ENCODE results near the gene HM13. TPM values are rescaled to one million over a fixed set of nuclear protein-coding genes. Genes with fewer than 3 reads are reported as not detected.
A peak's percentile ranks its signal among the peaks of the same experiment; 100 is the strongest.

Gene HM13
- total and polyA plus RNA-seq, 2 of the 13 experiments (the other 11 are each of a cell fraction or from before 2014, with no cell fraction given), result 118 to 243 TPM

DNA sequence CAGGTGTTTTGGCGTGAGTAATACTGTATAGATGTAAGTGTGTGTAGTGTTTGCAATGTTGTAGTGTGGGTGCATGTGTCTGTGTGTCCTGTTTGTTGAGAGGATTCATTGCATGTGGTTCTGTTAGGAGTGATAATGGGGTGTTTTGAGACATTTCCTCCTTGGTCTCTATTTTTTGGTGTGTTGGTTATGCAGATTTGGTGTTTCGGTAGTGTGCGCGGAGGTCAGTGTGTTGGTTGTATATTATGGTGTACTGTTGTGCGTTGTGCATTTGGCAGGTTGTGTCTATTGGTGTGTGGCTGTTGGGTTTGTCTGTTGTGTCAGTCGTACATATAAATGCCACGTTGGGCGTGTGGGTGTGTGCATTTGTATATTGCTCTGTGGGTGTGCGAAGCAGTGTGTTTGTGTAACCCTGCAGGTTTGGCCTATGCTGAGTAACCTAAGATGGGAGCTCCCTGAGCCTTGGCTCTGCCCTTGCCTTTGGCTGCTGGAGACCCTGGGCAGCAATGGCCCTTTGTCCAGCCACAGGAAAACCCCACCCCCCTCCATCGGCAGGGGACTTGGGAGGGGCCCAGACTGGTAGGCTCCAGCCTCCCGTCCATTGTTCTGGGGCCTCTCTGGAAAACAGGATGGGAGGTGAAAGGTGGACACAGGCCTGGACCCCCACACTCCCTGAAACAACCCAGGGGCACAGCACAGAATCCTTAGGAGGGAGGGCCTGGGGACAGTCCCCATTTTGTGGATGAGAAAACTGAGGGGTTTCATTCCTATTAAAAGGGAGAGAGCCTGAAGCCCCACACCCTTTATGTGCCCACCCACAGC is 80.5 kb downstream of the HM13 start (continued):
- TF ChIP-seq, protein P1, sequence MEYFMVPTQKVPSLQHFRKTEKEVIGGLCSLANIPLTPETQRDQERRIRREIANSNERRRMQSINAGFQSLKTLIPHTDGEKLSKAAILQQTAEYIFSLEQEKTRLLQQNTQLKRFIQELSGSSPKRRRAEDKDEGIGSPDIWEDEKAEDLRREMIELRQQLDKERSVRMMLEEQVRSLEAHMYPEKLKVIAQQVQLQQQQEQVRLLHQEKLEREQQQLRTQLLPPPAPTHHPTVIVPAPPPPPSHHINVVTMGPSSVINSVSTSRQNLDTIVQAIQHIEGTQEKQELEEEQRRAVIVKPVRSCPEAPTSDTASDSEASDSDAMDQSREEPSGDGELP (IDR thresholded peaks at IDR 0.05; ENCODE audit: borderline replicate concordance, low read depth), result peak; percentile 76; the same call in 1 of the 2 replicates
- TF ChIP-seq, protein P2, sequence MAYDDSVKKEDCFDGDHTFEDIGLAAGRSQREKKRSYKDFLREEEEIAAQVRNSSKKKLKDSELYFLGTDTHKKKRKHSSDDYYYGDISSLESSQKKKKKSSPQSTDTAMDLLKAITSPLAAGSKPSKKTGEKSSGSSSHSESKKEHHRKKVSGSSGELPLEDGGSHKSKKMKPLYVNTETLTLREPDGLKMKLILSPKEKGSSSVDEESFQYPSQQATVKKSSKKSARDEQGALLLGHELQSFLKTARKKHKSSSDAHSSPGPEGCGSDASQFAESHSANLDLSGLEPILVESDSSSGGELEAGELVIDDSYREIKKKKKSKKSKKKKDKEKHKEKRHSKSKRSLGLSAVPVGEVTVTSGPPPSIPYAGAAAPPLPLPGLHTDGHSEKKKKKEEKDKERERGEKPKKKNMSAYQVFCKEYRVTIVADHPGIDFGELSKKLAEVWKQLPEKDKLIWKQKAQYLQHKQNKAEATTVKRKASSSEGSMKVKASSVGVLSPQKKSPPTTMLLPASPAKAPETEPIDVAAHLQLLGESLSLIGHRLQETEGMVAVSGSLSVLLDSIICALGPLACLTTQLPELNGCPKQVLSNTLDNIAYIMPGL (CRISPR knock-in tag; IDR thresholded peaks at IDR 0.05; ENCODE audit: borderline replicate concordance in 1 of 2, low read depth in 1 of 2), result peak; percentile 6 to 83; a peak in 2 of 4 replicates
- TF ChIP-seq, protein P3, sequence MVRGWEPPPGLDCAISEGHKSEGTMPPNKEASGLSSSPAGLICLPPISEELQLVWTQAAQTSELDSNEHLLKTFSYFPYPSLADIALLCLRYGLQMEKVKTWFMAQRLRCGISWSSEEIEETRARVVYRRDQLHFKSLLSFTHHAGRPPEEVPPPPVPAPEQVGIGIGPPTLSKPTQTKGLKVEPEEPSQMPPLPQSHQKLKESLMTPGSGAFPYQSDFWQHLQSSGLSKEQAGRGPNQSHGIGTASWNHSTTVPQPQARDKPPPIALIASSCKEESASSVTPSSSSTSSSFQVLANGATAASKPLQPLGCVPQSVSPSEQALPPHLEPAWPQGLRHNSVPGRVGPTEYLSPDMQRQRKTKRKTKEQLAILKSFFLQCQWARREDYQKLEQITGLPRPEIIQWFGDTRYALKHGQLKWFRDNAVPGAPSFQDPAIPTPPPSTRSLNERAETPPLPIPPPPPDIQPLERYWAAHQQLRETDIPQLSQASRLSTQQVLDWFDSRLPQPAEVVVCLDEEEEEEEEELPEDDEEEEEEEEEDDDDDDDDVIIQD (CRISPR knock-in tag; IDR thresholded peaks at IDR 0.05; ENCODE audit: low read depth), result no peak; the same call in 1 of the 2 replicates
- peak; percentile 26; the same call in 1 of the 2 replicates for TF ChIP-seq ZNF225 (CRISPR knock-in tag; IDR thresholded peaks at IDR 0.05)
- TF ChIP-seq HMGA1 (CRISPR knock-in tag; conservative IDR thresholded peaks at IDR 0.05), result no peak
- no peak for TF ChIP-seq NFIC (IDR thresholded peaks at IDR 0.05; ENCODE audit: low read length)
- peak; percentile 93 for TF ChIP-seq ZNF713 (CRISPR knock-in tag; IDR thresholded peaks at IDR 0.05)
- no peak for TF ChIP-seq ZNF224 (CRISPR knock-in tag; IDR thresholded peaks at IDR 0.05)
- TF ChIP-seq ZSCAN20 (CRISPR knock-in tag; IDR thresholded peaks at IDR 0.05; ENCODE audit: borderline replicate concordance), result no peak
- no peak for TF ChIP-seq ZNF572 (CRISPR knock-in tag; IDR thresholded peaks at IDR 0.05)
- peak; percentile 34 for TF ChIP-seq KDM6A (CRISPR knock-in tag; IDR thresholded peaks at IDR 0.05; ENCODE audit: low read depth)
- peak; percentile 58; the same call in 1 of the 2 replicates for TF ChIP-seq HOXA9 (CRISPR knock-in tag; IDR thresholded peaks at IDR 0.05; ENCODE audit: borderline replicate concordance)
- TF ChIP-seq POLR2AphosphoS5 (IDR thresholded peaks at IDR 0.05; ENCODE audit: low read depth, low read length), result peak; percentile 62
- no peak; the same call in 1 of the 2 replicates for TF ChIP-seq YEATS4 (CRISPR knock-in tag; IDR thresholded peaks at IDR 0.05; ENCODE audit: borderline replicate concordance)
- TF ChIP-seq, protein P4, sequence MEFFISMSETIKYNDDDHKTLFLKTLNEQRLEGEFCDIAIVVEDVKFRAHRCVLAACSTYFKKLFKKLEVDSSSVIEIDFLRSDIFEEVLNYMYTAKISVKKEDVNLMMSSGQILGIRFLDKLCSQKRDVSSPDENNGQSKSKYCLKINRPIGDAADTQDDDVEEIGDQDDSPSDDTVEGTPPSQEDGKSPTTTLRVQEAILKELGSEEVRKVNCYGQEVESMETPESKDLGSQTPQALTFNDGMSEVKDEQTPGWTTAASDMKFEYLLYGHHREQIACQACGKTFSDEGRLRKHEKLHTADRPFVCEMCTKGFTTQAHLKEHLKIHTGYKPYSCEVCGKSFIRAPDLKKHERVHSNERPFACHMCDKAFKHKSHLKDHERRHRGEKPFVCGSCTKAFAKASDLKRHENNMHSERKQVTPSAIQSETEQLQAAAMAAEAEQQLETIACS (CRISPR knock-in tag; IDR thresholded peaks at IDR 0.05), result no peak; the same call in 1 of the 2 replicates
- peak; percentile 76 for TF ChIP-seq CBX1 (IDR thresholded peaks at IDR 0.05; ENCODE audit: low read depth)
- TF ChIP-seq ARNTL (CRISPR knock-in tag; IDR thresholded peaks at IDR 0.05), result peak; percentile 74
- TF ChIP-seq ZNF772 (CRISPR knock-in tag; IDR thresholded peaks at IDR 0.05), result no peak
- TF ChIP-seq ZNF331 (CRISPR knock-in tag; IDR thresholded peaks at IDR 0.05), result peak; percentile 47
- TF ChIP-seq MTF2 (CRISPR knock-in tag; IDR thresholded peaks at IDR 0.05; ENCODE audit: borderline replicate concordance), result peak; percentile 35; the same call in 1 of the 2 replicates
- TF ChIP-seq, protein P5, sequence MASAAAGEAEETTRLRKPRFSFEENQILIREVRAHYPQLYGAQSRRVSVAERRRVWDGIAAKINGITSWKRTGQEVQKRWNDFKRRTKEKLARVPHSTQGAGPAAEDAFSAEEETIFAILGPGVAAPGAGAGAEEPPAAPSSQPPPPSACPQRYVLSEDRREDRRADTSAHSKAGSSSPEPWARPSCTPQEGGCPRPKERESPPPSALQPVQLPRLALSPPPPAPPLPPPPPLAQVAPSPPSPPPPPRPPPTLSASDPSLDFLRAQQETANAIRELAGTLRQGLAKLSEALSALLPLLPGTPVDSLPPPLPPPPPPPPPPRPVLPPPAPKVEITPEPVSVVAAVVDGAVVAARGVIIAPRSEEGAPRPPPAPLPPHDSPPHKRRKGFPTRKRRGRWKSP (CRISPR knock-in tag; IDR thresholded peaks at IDR 0.05), result peak; percentile 43; the same call in 1 of the 2 replicates
- no peak for TF ChIP-seq ZNF674 (CRISPR knock-in tag; IDR thresholded peaks at IDR 0.05; ENCODE audit: low read depth)
- TF ChIP-seq PRMT3 (CRISPR knock-in tag; IDR thresholded peaks at IDR 0.05; ENCODE audit: borderline replicate concordance, low read depth), result no peak

All from HepG2 (cell line).